Breast epithelium (tissue), 3 donors: Measurements from ENCODE around the gene XYLT1.

ENCODE experiments used
- POLR2A ChIP-seq: fragments of 450-650 bp; IDR thresholded peaks from one replicate; pipeline ENCODE4 v1.6.1; 2016; ENCODE audit warnings: antibody characterized with exemption, mild to moderate bottlenecking, moderate library complexity
- POLR2AphosphoS5 ChIP-seq, 3 donors: sonication (generic); formaldehyde crosslinking; IDR thresholded peaks; one replicate each; pipeline ENCODE4 v1.6.1; 2017; ENCODE audit warnings: antibody characterized with exemption in 3 of 3
- TF ChIP-seq, protein P1 (sequence below), 3 donors: fragments of 450-650 bp; IDR thresholded peaks; one replicate each; pipeline ENCODE4 v1.5.1; 2016 to 2017; ENCODE audit warnings: antibody characterized with exemption in 3 of 3, mild to moderate bottlenecking in 3 of 3, moderate library complexity in 3 of 3

DNA sequence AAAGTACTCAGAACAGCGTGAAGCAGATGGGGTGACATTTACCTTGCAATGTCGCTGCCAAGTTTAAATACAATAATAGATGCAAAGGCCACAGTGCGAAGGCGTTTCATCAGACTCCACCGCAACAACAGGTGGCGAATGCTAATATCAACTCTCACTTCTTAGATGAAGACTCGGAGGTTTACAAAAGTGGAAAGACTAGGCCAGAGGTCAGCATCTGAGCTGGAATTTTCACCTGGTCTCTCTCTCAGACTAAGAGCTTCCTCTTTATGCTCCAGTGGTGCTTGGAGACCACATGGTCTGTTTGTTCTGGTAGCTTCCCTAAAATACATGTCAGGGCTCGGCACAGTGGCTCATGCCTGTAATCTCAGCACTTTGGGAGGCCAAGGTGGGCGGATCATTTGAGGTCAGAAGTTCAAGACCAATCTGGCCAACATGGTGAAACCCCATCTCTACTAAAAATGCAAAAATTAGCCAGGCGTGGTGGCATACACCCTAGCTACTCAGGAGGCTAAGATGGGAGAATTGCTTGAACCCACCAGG is 169.1 kb downstream of the XYLT1 start:
- TF ChIP-seq POLR2AphosphoS5 (IDR thresholded peaks at IDR 0.05) (no peak), POLR2A (no peak)
- TF ChIP-seq, protein P1, sequence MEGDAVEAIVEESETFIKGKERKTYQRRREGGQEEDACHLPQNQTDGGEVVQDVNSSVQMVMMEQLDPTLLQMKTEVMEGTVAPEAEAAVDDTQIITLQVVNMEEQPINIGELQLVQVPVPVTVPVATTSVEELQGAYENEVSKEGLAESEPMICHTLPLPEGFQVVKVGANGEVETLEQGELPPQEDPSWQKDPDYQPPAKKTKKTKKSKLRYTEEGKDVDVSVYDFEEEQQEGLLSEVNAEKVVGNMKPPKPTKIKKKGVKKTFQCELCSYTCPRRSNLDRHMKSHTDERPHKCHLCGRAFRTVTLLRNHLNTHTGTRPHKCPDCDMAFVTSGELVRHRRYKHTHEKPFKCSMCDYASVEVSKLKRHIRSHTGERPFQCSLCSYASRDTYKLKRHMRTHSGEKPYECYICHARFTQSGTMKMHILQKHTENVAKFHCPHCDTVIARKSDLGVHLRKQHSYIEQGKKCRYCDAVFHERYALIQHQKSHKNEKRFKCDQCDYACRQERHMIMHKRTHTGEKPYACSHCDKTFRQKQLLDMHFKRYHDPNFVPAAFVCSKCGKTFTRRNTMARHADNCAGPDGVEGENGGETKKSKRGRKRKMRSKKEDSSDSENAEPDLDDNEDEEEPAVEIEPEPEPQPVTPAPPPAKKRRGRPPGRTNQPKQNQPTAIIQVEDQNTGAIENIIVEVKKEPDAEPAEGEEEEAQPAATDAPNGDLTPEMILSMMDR (IDR thresholded peaks at IDR 0.05): no peak
